HEK293 (cell line): Measurements from ENCODE around the gene SURF4.

Source experiments
- CTCF ChIA-PET: fragments of 350-600 bp; formaldehyde crosslinking; extraction: SDS; loops from one replicate; lab custom pipeline; 2021; ENCODE audit warnings: antibody characterized with exemption; lab: Yijun Ruan, JAX
- POLR2A ChIA-PET: fragments of 300-600 bp; formaldehyde crosslinking; extraction: SDS; loops from one replicate; lab custom pipeline; 2020; ENCODE audit warnings: antibody characterized with exemption, inconsistent platforms; lab: Yijun Ruan, JAX
- H3K27ac ChIP-seq: fragments of 200-500 bp; sonication (Bioruptor generic); 2 replicates; pipeline ENCODE4 v1.5.1; 2014; ENCODE audit warnings: low read depth, low read length, control low read depth, inconsistent platforms; ENCODE audit errors: extremely low read depth
- H3K36me3 ChIP-seq, 2 experiments: fragments of 200-500 bp in 1 of 2; sonication (Bioruptor generic) in 1 of 2; 1 replicate in 1 of 2; 2 replicates in 1 of 2; pipeline ENCODE4 v1.5.1; 2014 to 2017; ENCODE audit warnings: inconsistent platforms in 2 of 2, low read length in 2 of 2; ENCODE audit not compliant: control insufficient read depth in 2 of 2, insufficient read depth in 1 of 2
- H3K4me1 ChIP-seq: fragments of 200-500 bp; sonication (Bioruptor generic); 2 replicates; pipeline ENCODE4 v1.5.1; 2014; ENCODE audit warnings: mild to moderate bottlenecking, low read length, inconsistent platforms; ENCODE audit not compliant: control insufficient read depth, insufficient read depth
- H3K4me3 ChIP-seq: 2 replicates; pipeline ENCODE4 v1.5.1; 2011; ENCODE audit warnings: low read depth, mild to moderate bottlenecking, control low read depth, low read length, moderate library complexity
- H3K9me3 ChIP-seq: fragments of 200-500 bp; sonication (Bioruptor generic); 2 replicates; pipeline ENCODE4 v1.5.1; 2014; ENCODE audit warnings: low read depth, low read length, inconsistent platforms; ENCODE audit not compliant: control insufficient read depth, insufficient read depth
- FEZF1 ChIP-seq: fragments of 450-650 bp; formaldehyde crosslinking; IDR thresholded peaks from 2 replicates; pipeline ENCODE4 v1.5.1; 2016; ENCODE audit warnings: missing biosample characterization, missing genetic modification characterization
- HOXA7 ChIP-seq: sonication (generic); formaldehyde crosslinking; IDR thresholded peaks from 2 replicates; pipeline ENCODE4 v1.8.1; 2022; ENCODE audit warnings: missing genetic modification reagents, borderline replicate concordance
- KLF17 ChIP-seq: fragments of 450-650 bp; formaldehyde crosslinking; IDR thresholded peaks from 2 replicates; pipeline ENCODE4 v1.5.1; 2016; ENCODE audit warnings: missing biosample characterization, missing genetic modification characterization
- MZF1 ChIP-seq: fragments of 450-650 bp; formaldehyde crosslinking; IDR thresholded peaks from 2 replicates; pipeline ENCODE4 v1.5.1; 2017; ENCODE audit warnings: missing biosample characterization, missing genetic modification characterization, borderline replicate concordance
- PRDM1 ChIP-seq: fragments of 450-650 bp; formaldehyde crosslinking; IDR thresholded peaks from 2 replicates; pipeline ENCODE4; 2016; ENCODE audit warnings: missing biosample characterization, missing genetic modification characterization
- PRDM10 ChIP-seq: fragments of 450-650 bp; formaldehyde crosslinking; IDR thresholded peaks from 2 replicates; pipeline ENCODE4 v1.5.1; 2016; ENCODE audit warnings: missing biosample characterization, missing genetic modification characterization
- ZBTB7A ChIP-seq: fragments of 450-650 bp; formaldehyde crosslinking; IDR thresholded peaks from 2 replicates; pipeline ENCODE4 v1.5.1; 2016; ENCODE audit warnings: low read depth, missing biosample characterization, missing genetic modification characterization
- ZFHX2 ChIP-seq: fragments of 450-650 bp; formaldehyde crosslinking; conservative IDR thresholded peaks from 2 replicates; pipeline ENCODE4 v1.5.1; 2016; ENCODE audit warnings: missing biosample characterization, missing genetic modification characterization
- ZNF223 ChIP-seq: fragments of 450-650 bp; formaldehyde crosslinking; IDR thresholded peaks from 2 replicates; pipeline ENCODE4 v1.5.1; 2016; ENCODE audit warnings: missing biosample characterization, missing genetic modification characterization
- ZNF366 ChIP-seq: fragments of 450-650 bp; formaldehyde crosslinking; conservative IDR thresholded peaks from 2 replicates; pipeline ENCODE4 v1.5.1; 2016; ENCODE audit warnings: missing biosample characterization, missing genetic modification characterization
- ZNF426 ChIP-seq: fragments of 450-650 bp; formaldehyde crosslinking; IDR thresholded peaks from 2 replicates; pipeline ENCODE4 v1.5.1; 2017; ENCODE audit warnings: missing biosample characterization, missing genetic modification characterization, mild to moderate bottlenecking, inconsistent platforms, moderate library complexity
- ZNF488 ChIP-seq: fragments of 450-650 bp; formaldehyde crosslinking; IDR thresholded peaks from 2 replicates; pipeline ENCODE4 v1.5.1; 2016; ENCODE audit warnings: missing biosample characterization, missing genetic modification characterization
- ZNF510 ChIP-seq: fragments of 450-650 bp; formaldehyde crosslinking; IDR thresholded peaks from 2 replicates; pipeline ENCODE4 v1.5.1; 2018; ENCODE audit warnings: mild to moderate bottlenecking, missing genetic modification characterization, missing biosample characterization; ENCODE audit not compliant: insufficient replicate concordance
- ZNF555 ChIP-seq: fragments of 450-650 bp; formaldehyde crosslinking; conservative IDR thresholded peaks from 2 replicates; pipeline ENCODE4 v1.5.1; 2017; ENCODE audit warnings: missing biosample characterization, mild to moderate bottlenecking, missing genetic modification characterization, inconsistent platforms
- ZNF571 ChIP-seq: fragments of 450-650 bp; formaldehyde crosslinking; IDR thresholded peaks from 2 replicates; pipeline ENCODE4 v1.5.0; 2017; ENCODE audit warnings: missing biosample characterization, missing genetic modification characterization
- ZNF580 ChIP-seq: fragments of 450-650 bp; formaldehyde crosslinking; IDR thresholded peaks from 2 replicates; pipeline ENCODE4 v1.5.1; 2016; ENCODE audit warnings: missing biosample characterization, missing genetic modification characterization
- ZNF785 ChIP-seq: fragments of 450-650 bp; formaldehyde crosslinking; IDR thresholded peaks from 2 replicates; pipeline ENCODE4 v1.5.1; 2016; ENCODE audit warnings: missing biosample characterization, missing genetic modification characterization
- ZSCAN23 ChIP-seq: fragments of 450-650 bp; formaldehyde crosslinking; IDR thresholded peaks from 2 replicates; pipeline ENCODE4 v1.5.1; 2016; ENCODE audit warnings: missing biosample characterization, missing genetic modification characterization
- TF ChIP-seq, protein P1 (sequence below): fragments of 450-650 bp; formaldehyde crosslinking; conservative IDR thresholded peaks from 2 replicates; pipeline ENCODE4 v1.5.1; 2016; ENCODE audit warnings: low read depth, missing biosample characterization, missing genetic modification characterization
- TF ChIP-seq, protein P2 (sequence below): fragments of 450-650 bp; formaldehyde crosslinking; optimal IDR thresholded peaks from 2 replicates; pipeline ENCODE3; 2016; ENCODE audit warnings: missing biosample characterization, mild to moderate bottlenecking, missing genetic modification characterization
- TF ChIP-seq, protein P3 (sequence below): fragments of 450-650 bp; formaldehyde crosslinking; IDR thresholded peaks from 2 replicates; pipeline ENCODE4 v1.5.1; 2016; ENCODE audit warnings: missing biosample characterization, missing genetic modification characterization

Gene SURF4

GRCh38 chr9:133394687-133395271 is 18.9 kb upstream of the SURF4 start:
- TF ChIP-seq ZFHX2 (tag by site-specific recombination) = no peak
- TF ChIP-seq, protein P1, sequence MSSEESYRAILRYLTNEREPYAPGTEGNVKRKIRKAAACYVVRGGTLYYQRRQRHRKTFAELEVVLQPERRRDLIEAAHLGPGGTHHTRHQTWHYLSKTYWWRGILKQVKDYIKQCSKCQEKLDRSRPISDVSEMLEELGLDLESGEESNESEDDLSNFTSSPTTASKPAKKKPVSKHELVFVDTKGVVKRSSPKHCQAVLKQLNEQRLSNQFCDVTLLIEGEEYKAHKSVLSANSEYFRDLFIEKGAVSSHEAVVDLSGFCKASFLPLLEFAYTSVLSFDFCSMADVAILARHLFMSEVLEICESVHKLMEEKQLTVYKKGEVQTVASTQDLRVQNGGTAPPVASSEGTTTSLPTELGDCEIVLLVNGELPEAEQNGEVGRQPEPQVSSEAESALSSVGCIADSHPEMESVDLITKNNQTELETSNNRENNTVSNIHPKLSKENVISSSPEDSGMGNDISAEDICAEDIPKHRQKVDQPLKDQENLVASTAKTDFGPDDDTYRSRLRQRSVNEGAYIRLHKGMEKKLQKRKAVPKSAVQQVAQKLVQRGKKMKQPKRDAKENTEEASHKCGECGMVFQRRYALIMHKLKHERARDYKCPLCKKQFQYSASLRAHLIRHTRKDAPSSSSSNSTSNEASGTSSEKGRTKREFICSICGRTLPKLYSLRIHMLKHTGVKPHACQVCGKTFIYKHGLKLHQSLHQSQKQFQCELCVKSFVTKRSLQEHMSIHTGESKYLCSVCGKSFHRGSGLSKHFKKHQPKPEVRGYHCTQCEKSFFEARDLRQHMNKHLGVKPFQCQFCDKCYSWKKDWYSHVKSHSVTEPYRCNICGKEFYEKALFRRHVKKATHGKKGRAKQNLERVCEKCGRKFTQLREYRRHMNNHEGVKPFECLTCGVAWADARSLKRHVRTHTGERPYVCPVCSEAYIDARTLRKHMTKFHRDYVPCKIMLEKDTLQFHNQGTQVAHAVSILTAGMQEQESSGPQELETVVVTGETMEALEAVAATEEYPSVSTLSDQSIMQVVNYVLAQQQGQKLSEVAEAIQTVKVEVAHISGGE (tag by site-specific recombination) = no peak
- TF ChIP-seq ZNF510 (tag by site-specific recombination) = no peak
- TF ChIP-seq MZF1 (tag by site-specific recombination) = no peak
- no peak for TF ChIP-seq HOXA7
- no peak for TF ChIP-seq ZNF555 (tag by site-specific recombination)
- no peak for TF ChIP-seq ZNF785 (tag by site-specific recombination)
- TF ChIP-seq ZNF580 (tag by site-specific recombination) = no peak
- TF ChIP-seq FEZF1 = no peak
- TF ChIP-seq ZNF488 = no peak
- TF ChIP-seq PRDM10 (tag by site-specific recombination) = no peak
- TF ChIP-seq ZBTB7A (tag by site-specific recombination) = no peak
- TF ChIP-seq KLF17 (tag by site-specific recombination) = no peak
- no peak overlapping the region for H3K27ac ChIP-seq
- POLR2A ChIA-PET = interaction anchor here (0.6 to 2.6 kb wide), 3 partner anchors 10 to 22 kb away, joined by 3 to 9 read pairs (median 3); no protein-coding TSS in a partner anchor
- no peak overlapping the region for H3K4me3 ChIP-seq
- CTCF ChIA-PET = interaction anchor here (1.1 to 2.2 kb wide), 4 partner anchors 17 to 91 kb away, joined by 3 to 7 read pairs (median 4); no protein-coding TSS in a partner anchor
- no peaks in the 10 kb centered on the region for H3K36me3 ChIP-seq
- H3K9me3 ChIP-seq = no peaks in the 10 kb centered on the region
- no peaks in the 10 kb centered on the region for H3K4me1 ChIP-seq

DNA sequence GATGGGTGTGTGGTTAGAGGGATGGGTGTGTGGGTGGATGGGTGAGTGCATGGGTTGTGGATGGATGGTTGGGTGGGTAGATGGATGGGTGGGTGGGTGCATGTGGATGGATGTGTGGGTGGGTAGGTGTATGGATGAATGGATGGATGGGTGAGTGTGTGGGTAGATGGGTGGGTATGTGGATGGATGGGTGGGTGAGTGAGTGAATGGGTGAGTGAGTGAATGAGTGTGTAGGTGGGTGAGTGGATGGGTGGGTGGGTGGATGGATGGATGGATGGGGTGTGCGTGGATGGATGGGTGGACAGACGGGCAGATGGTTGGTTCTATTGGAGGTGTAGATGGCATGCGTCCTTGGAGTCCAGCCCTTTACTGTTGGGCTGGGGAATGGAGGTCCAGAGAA is 17.5 kb upstream of the SURF4 start:
- POLR2A ChIA-PET = interaction anchor here (2.6 kb wide), 1 partner anchor 15 kb away, joined by 9 read pairs; no protein-coding TSS in a partner anchor
- no peaks in the 10 kb centered on the region for H3K4me1 ChIP-seq
- no peak overlapping the region for H3K4me3 ChIP-seq
- no peaks in the 10 kb centered on the region for H3K36me3 ChIP-seq
- CTCF ChIA-PET = interaction anchor here (0.7 to 1.0 kb wide), 2 partner anchors 10 to 11 kb away, joined by 3 read pairs; no protein-coding TSS in a partner anchor
- no peak overlapping the region for H3K27ac ChIP-seq
- H3K9me3 ChIP-seq = no peaks in the 10 kb centered on the region
- TF ChIP-seq ZFHX2 (tag by site-specific recombination) = peak; percentile 97
- TF ChIP-seq, protein P2, sequence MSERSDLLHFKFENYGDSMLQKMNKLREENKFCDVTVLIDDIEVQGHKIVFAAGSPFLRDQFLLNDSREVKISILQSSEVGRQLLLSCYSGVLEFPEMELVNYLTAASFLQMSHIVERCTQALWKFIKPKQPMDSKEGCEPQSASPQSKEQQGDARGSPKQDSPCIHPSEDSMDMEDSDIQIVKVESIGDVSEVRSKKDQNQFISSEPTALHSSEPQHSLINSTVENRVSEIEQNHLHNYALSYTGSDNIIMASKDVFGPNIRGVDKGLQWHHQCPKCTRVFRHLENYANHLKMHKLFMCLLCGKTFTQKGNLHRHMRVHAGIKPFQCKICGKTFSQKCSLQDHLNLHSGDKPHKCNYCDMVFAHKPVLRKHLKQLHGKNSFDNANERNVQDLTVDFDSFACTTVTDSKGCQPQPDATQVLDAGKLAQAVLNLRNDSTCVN (tag by site-specific recombination) = no peak
- TF ChIP-seq ZNF426 (tag by site-specific recombination) = no peak
- no peak for TF ChIP-seq ZSCAN23 (tag by site-specific recombination)
- TF ChIP-seq ZNF571 (tag by site-specific recombination) = no peak
- no peak for TF ChIP-seq PRDM1 (tag by site-specific recombination)
- TF ChIP-seq, protein P3, sequence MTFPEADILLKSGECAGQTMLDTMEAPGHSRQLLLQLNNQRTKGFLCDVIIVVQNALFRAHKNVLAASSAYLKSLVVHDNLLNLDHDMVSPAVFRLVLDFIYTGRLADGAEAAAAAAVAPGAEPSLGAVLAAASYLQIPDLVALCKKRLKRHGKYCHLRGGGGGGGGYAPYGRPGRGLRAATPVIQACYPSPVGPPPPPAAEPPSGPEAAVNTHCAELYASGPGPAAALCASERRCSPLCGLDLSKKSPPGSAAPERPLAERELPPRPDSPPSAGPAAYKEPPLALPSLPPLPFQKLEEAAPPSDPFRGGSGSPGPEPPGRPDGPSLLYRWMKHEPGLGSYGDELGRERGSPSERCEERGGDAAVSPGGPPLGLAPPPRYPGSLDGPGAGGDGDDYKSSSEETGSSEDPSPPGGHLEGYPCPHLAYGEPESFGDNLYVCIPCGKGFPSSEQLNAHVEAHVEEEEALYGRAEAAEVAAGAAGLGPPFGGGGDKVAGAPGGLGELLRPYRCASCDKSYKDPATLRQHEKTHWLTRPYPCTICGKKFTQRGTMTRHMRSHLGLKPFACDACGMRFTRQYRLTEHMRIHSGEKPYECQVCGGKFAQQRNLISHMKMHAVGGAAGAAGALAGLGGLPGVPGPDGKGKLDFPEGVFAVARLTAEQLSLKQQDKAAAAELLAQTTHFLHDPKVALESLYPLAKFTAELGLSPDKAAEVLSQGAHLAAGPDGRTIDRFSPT (tag by site-specific recombination) = no peak
- peak; percentile 78 for TF ChIP-seq ZNF366 (tag by site-specific recombination)
- TF ChIP-seq ZNF223 (tag by site-specific recombination) = no peak
